ENCODE data around the gene MT2A.

DNA sequence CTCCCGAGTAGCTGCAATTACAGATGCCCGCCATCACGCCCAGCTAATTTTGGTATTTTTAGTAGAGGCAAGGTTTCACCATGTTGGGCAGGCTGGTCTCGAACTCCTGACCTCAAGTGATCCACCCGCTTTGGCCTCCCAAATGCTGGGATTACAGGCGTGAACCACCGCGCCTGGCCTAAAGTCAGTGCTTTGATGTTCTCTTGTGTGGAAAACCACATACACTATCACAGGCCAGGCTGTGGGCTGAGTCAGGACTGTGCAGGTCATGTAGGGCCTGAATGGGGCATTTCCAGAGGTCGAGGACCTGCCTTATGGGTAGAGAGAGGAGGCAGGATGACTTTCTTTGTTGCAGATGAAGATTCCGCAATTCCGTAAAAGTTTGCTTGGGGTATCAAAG is 24.1 kb upstream of the MT2A start:
- TF ChIP-seq, protein P1, sequence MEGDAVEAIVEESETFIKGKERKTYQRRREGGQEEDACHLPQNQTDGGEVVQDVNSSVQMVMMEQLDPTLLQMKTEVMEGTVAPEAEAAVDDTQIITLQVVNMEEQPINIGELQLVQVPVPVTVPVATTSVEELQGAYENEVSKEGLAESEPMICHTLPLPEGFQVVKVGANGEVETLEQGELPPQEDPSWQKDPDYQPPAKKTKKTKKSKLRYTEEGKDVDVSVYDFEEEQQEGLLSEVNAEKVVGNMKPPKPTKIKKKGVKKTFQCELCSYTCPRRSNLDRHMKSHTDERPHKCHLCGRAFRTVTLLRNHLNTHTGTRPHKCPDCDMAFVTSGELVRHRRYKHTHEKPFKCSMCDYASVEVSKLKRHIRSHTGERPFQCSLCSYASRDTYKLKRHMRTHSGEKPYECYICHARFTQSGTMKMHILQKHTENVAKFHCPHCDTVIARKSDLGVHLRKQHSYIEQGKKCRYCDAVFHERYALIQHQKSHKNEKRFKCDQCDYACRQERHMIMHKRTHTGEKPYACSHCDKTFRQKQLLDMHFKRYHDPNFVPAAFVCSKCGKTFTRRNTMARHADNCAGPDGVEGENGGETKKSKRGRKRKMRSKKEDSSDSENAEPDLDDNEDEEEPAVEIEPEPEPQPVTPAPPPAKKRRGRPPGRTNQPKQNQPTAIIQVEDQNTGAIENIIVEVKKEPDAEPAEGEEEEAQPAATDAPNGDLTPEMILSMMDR (IDR thresholded peaks at IDR 0.05): no peak
- no peak for TF ChIP-seq POLR2A (IDR thresholded peaks at IDR 0.05)
